Endothelial cell of umbilical vein (primary cell): ENCODE data around the gene FILIP1L.

Source experiments
- CTCF ChIP-seq, 2 donors: IDR thresholded peaks; 1 replicate in 1 of 2; 2 replicates in 1 of 2; pipeline ENCODE4 v1.5.1; 2011; ENCODE audit warnings: low read length in 2 of 2, mild to moderate bottlenecking in 2 of 2, moderate library complexity in 2 of 2, control low read depth in 1 of 2, inconsistent platforms in 1 of 2, low read depth in 1 of 2; ENCODE audit not compliant: insufficient read depth in 1 of 2; ENCODE audit errors: extremely low read depth in 1 of 2
- EZH2 ChIP-seq: IDR thresholded peaks from 2 replicates; pipeline ENCODE4 v1.6.1; 2012; ENCODE audit warnings: borderline replicate concordance, low read depth, mild to moderate bottlenecking, moderate library complexity, low read length, inconsistent platforms; ENCODE audit not compliant: severe bottlenecking
- POLR2A ChIP-seq: IDR thresholded peaks from 2 replicates; pipeline ENCODE4 v1.6.1; 2012; ENCODE audit warnings: low read depth, mild to moderate bottlenecking, control low read depth, low read length

DNA sequence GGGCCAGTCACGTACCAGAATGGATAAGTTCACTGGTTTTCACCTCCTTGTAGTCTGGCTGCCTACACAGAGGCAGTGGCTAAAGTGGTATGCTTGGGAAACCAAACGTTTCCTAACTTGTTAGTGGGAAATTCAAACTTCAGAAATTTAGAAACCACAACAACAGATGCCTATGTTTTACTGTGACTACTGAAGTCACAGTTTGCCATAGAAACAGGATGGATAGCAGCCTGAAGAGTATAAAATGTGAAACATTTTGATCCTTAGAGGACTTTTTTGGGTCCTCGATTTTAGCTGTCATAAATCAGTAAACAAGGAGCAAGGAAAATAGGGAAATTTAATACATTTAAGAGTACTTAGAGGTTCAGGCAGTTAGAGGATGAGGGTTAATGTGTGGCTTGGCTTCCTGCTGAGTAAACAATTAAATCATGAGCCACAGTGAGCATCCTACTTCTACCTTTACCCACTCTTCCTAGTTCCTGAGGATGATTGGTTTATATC is 248.0 kb downstream of the FILIP1L start:
- TF ChIP-seq CTCF (IDR thresholded peaks at IDR 0.05; ENCODE audit: extremely low read depth in 1 of 2, insufficient read depth in 1 of 2, low read depth in 1 of 2, low read length in 2 of 2) (no peak), POLR2A (no peak), EZH2 (no peak)
